AG09309 (cell line): ENCODE measurements around the gene DIP2C.

ENCODE experiments used
- DNase-seq: peaks from one replicate; pipeline ENCODE4 v3.0.0-alpha.2; 2010; ENCODE audit warnings: low read depth
- H3K4me3 ChIP-seq: 2 replicates; pipeline ENCODE4 v1.5.1; 2011; ENCODE audit warnings: mild to moderate bottlenecking, low read depth, low read length, moderate library complexity; ENCODE audit not compliant: control insufficient read depth
- TF ChIP-seq, protein P1 (sequence below): IDR thresholded peaks from 2 replicates; pipeline ENCODE4 v1.5.1; 2011; ENCODE audit warnings: mild to moderate bottlenecking, low read depth, low read length, inconsistent platforms; ENCODE audit not compliant: insufficient read depth, control insufficient read depth; ENCODE audit errors: missing control alignments

DIP2C gene

DNA sequence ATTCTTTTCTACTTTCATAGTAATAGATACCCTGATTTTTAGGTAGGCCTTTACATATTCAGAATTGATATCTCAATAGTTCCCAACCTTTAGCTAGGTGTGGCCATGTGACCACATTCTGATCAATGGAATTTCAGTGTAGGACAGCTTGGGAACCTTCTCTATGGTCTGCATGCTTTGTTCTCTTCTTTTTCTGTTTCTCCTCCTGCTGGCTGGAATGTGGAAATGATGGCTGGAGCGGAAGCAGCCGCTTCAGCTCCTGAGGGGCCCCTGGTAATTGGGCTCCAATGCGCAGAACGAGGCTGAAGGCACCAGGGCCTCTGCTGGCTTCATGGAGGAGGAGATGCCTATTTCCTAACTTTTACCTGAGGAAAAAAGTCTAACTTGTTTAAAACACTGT, 401.7 kb downstream of the DIP2C start:
- no peak overlapping the region for H3K4me3 ChIP-seq
- TF ChIP-seq, protein P1, sequence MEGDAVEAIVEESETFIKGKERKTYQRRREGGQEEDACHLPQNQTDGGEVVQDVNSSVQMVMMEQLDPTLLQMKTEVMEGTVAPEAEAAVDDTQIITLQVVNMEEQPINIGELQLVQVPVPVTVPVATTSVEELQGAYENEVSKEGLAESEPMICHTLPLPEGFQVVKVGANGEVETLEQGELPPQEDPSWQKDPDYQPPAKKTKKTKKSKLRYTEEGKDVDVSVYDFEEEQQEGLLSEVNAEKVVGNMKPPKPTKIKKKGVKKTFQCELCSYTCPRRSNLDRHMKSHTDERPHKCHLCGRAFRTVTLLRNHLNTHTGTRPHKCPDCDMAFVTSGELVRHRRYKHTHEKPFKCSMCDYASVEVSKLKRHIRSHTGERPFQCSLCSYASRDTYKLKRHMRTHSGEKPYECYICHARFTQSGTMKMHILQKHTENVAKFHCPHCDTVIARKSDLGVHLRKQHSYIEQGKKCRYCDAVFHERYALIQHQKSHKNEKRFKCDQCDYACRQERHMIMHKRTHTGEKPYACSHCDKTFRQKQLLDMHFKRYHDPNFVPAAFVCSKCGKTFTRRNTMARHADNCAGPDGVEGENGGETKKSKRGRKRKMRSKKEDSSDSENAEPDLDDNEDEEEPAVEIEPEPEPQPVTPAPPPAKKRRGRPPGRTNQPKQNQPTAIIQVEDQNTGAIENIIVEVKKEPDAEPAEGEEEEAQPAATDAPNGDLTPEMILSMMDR: peak; percentile 32
- DNase-seq: no peak

GRCh38 chr10:287026-287709, 402.3 kb downstream of the DIP2C start:
- DNase-seq: no peak
- TF ChIP-seq, protein P1: no peak
- H3K4me3 ChIP-seq: no peak overlapping the region

DNA sequence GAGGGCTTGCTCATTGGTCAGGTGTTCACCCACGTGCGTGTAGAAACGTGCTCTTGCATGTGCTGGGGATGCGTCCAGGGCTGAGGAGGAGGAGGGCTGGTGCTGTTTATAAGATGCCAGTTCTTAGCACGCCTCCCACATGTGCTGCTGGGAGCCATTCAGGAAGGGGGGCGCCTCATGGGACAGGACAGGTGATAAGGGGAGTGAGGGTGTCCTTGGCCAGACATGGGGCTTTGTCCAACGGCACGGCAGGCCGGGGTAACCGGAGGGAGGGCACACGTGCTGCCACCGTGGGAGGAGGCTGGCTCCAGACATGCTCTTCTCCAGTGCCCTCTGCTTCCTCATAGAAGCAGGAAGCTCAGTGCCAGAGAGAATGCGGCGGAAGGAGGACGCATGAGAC, 404.3 kb downstream of the DIP2C start:
- TF ChIP-seq, protein P1: no peak
- H3K4me3 ChIP-seq: no peak overlapping the region
- no peak for DNase-seq

GRCh38 chr10:283916-284356, 405.5 kb downstream of the DIP2C start:
- TF ChIP-seq, protein P1: no peak
- no peak overlapping the region for H3K4me3 ChIP-seq
- DNase-seq: no peak

DNA sequence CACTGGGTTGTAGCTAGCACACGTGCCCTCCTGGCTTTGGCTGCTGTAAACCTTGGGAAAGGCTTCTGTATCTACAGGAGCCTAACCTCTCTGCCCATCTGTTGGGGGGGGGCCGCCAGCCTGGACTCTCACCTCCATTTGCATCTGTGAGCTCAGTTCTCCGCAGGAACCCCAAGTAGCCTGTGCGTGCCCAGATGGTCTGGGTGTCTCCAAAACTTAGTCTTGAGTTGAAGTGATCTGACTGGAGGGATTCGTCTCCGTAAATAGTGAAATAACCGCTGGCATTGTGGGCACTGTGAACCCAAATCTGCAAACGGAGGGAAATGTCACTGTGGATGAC, 406.4 kb downstream of the DIP2C start:
- no peak for DNase-seq
- TF ChIP-seq, protein P1: no peak
- H3K4me3 ChIP-seq: no peak overlapping the region

- H3K4me3 ChIP-seq: no peak overlapping the region
- DNase-seq: no peak
- TF ChIP-seq, protein P1: no peak
These were observed 407.0 kb downstream of the DIP2C start for GRCh38 chr10:282294-283139.
